K562 (cell line): ENCODE measurements around the gene SEMA3A. TPM values are rescaled to one million over a fixed set of nuclear protein-coding genes. Genes with fewer than 3 reads are reported as not detected.

Source experiments
- ATAC-seq: fragments of 200-7000 bp; cut with Tn5 transposase; 3 replicates; pipeline ENCODE4 v1.9.1; 2020; ENCODE audit warnings: moderate library complexity
- BruUV-seq: library from RNA; stranded (reverse); fragments of 400-500 nt; replicated peaks from 2 replicates; lab custom pipeline; 2021; lab: Mats Ljungman, UMichigan
- CTCF ChIA-PET: fragments of 300-600 bp; formaldehyde crosslinking; extraction: SDS; loops from one replicate; lab custom pipeline; 2021; ENCODE audit warnings: low intra/inter-chr PET ratio; lab: Yijun Ruan, JAX
- POLR2A ChIA-PET: fragments of 300-600, 350-650 bp; sonication (Branson Sonifier 250); formaldehyde crosslinking; extraction: SDS; loops from one replicate; lab custom pipeline; 2021; ENCODE audit warnings: antibody characterized with exemption, inconsistent platforms; lab: Yijun Ruan, JAX
- DNase-seq, 4 experiments: peaks; one replicate each; pipeline versions ENCODE4 v3.0.0 to v3.0.0-alpha.2; 2011 to 2018; ENCODE audit warnings: low spot score in 3 of 4, mixed read lengths in 3 of 4; ENCODE audit errors: extremely low read depth in 1 of 4
- FAIRE-seq: peaks from 2 replicates; lab custom pipeline; 2011; peaks lifted over from hg19 to GRCh38; lab: Jason Lieb, UNC
- H2AFZ ChIP-seq: 2 replicates; pipeline ENCODE4 v1.6.0; 2011; ENCODE audit warnings: low read depth, low read length, control low read depth, inconsistent platforms
- H3K27ac ChIP-seq: fragments of 200-600 bp; 3 replicates; pipeline ENCODE4 v1.8.0; 2011; ENCODE audit warnings: low read depth, mild to moderate bottlenecking, control low read depth, inconsistent platforms, low read length, moderate library complexity, mixed read lengths; ENCODE audit errors: extremely low read depth
- H3K27me3 ChIP-seq, 2 experiments: fragments of 300-600 bp in 1 of 2; 2 replicates in 1 of 2; 3 replicates in 1 of 2; pipeline versions ENCODE4 v1.6.0 to v1.8.0; 2011; ENCODE audit warnings: inconsistent platforms in 2 of 2, low read length in 2 of 2, mild to moderate bottlenecking in 1 of 2, mixed read lengths in 1 of 2, moderate library complexity in 1 of 2; ENCODE audit not compliant: control insufficient read depth in 2 of 2, insufficient read depth in 2 of 2
- H3K36me3 ChIP-seq: fragments of 300-600 bp; 3 replicates; pipeline ENCODE4 v1.8.0; 2011; ENCODE audit warnings: mild to moderate bottlenecking, low read length, inconsistent platforms; ENCODE audit not compliant: control insufficient read depth, insufficient read depth
- H3K4me1 ChIP-seq, 2 experiments: fragments of 200-600 bp in 1 of 2; replicated peaks in 1 of 2; 2 replicates in 1 of 2; 3 replicates in 1 of 2; pipeline versions ENCODE4 v1.5.1 to v1.8.0; 2011; ENCODE audit warnings: inconsistent platforms in 2 of 2, low read length in 2 of 2, mild to moderate bottlenecking in 1 of 2, mixed read lengths in 1 of 2, moderate library complexity in 1 of 2; ENCODE audit not compliant: control insufficient read depth in 2 of 2, insufficient read depth in 2 of 2
- H3K4me2 ChIP-seq: 2 replicates; pipeline ENCODE4 v1.6.1; 2011; ENCODE audit warnings: low read length, control low read depth, inconsistent platforms, mixed read lengths; ENCODE audit not compliant: insufficient read depth
- H3K4me3 ChIP-seq: fragments of 200-600 bp; sonication (generic), shearing (Covaris generic); 2 replicates; pipeline ENCODE4 v1.5.1; 2016; ENCODE audit warnings: control low read depth, inconsistent platforms
- H3K79me2 ChIP-seq: fragments of 200-600 bp; 3 replicates; pipeline ENCODE4 v1.8.0; 2011; ENCODE audit warnings: low read length, inconsistent platforms; ENCODE audit not compliant: control insufficient read depth, insufficient read depth
- H3K9ac ChIP-seq, 2 experiments: 2 replicates each; pipeline versions ENCODE4 v1.6.0 to v1.6.1; 2011; ENCODE audit warnings: low read depth in 2 of 2, low read length in 2 of 2, control low read depth in 1 of 2, inconsistent platforms in 1 of 2, mild to moderate bottlenecking in 1 of 2, mixed read lengths in 1 of 2; ENCODE audit not compliant: insufficient read depth in 1 of 2
- H3K9me1 ChIP-seq: one replicate; pipeline ENCODE4 v1.6.0; 2011; ENCODE audit warnings: inconsistent platforms, mild to moderate bottlenecking, low read length, moderate library complexity; ENCODE audit not compliant: control insufficient read depth, insufficient read depth
- H3K9me3 ChIP-seq: replicated peaks from 2 replicates; pipeline ENCODE4 v1.5.1; 2011; ENCODE audit warnings: low read depth, low read length, inconsistent platforms; ENCODE audit not compliant: control insufficient read depth, insufficient read depth
- H4K20me1 ChIP-seq: replicated peaks from 2 replicates; pipeline ENCODE4 v1.6.1; 2011; ENCODE audit warnings: low read length, inconsistent platforms, mixed read lengths; ENCODE audit not compliant: control insufficient read depth, insufficient read depth
- CREBBP ChIP-seq: IDR thresholded peaks from one replicate; pipeline ENCODE4 v1.6.1; 2012; ENCODE audit warnings: low read depth, mild to moderate bottlenecking, control low read depth, inconsistent platforms, low read length
- ELF4 ChIP-seq: fragments of 450-650 bp; formaldehyde crosslinking; IDR thresholded peaks from 2 replicates; pipeline ENCODE4 v1.4.0; 2022; ENCODE audit warnings: missing genetic modification characterization
- ETS2 ChIP-seq: IDR thresholded peaks from 2 replicates; pipeline ENCODE4 v1.6.1; 2016; ENCODE audit warnings: borderline replicate concordance, missing genetic modification characterization, mild to moderate bottlenecking, moderate library complexity, missing compliant biosample characterization; ENCODE audit not compliant: poor library complexity, severe bottlenecking
- FOXA1 ChIP-seq: fragments of 450-650 bp; IDR thresholded peaks from 2 replicates; pipeline ENCODE4 v1.6.1; 2016; ENCODE audit warnings: mild to moderate bottlenecking, borderline replicate concordance
- FOXJ3 ChIP-seq: sonication (generic); formaldehyde crosslinking; IDR thresholded peaks from 2 replicates; pipeline ENCODE4 v1.4.0; 2020; ENCODE audit warnings: mild to moderate bottlenecking, missing genetic modification reagents
- GATAD2A ChIP-seq: fragments of 450-650 bp; IDR thresholded peaks from 2 replicates; pipeline ENCODE4 v1.6.1; 2017
- MAFK ChIP-seq: IDR thresholded peaks from 2 replicates; pipeline ENCODE4 v1.6.1; 2011; ENCODE audit warnings: low read length, improper control_type of control experiment
- MITF ChIP-seq: IDR thresholded peaks from 2 replicates; pipeline ENCODE4 v1.6.1; 2014; ENCODE audit warnings: antibody characterized with exemption
- NEUROD1 ChIP-seq: fragments of 150-350 bp; IDR thresholded peaks from 2 replicates; pipeline ENCODE4 v1.6.1; 2014; ENCODE audit warnings: borderline replicate concordance, low read length, low read depth; ENCODE audit not compliant: partially characterized antibody
- POLR2AphosphoS2 ChIP-seq: IDR thresholded peaks from 2 replicates; pipeline ENCODE4 v1.6.1; 2012; ENCODE audit warnings: low read length, improper control_type of control experiment
- POU5F1 ChIP-seq: fragments of 150-350 bp; IDR thresholded peaks from 2 replicates; pipeline ENCODE4 v1.6.1; 2014; ENCODE audit warnings: borderline replicate concordance, low read length, low read depth, mild to moderate bottlenecking; ENCODE audit not compliant: partially characterized antibody
- PPARD ChIP-seq: fragments of 250-450 bp; sonication (Bioruptor Pico); IDR thresholded peaks from 2 replicates; pipeline ENCODE4 v1.8.0; 2022; ENCODE audit warnings: inconsistent platforms, mild to moderate bottlenecking, moderate library complexity
- RB1 ChIP-seq: fragments of 450-650 bp; IDR thresholded peaks from 2 replicates; pipeline ENCODE4 v1.6.1; 2017; ENCODE audit warnings: low read depth, mild to moderate bottlenecking
- RBM34 ChIP-seq: fragments of 200-400 bp; formaldehyde crosslinking; IDR thresholded peaks from 2 replicates; pipeline ENCODE4 v1.6.1; 2018; ENCODE audit warnings: low read length, borderline replicate concordance; ENCODE audit not compliant: insufficient read depth
- SP1 ChIP-seq: sonication (generic); formaldehyde crosslinking; IDR thresholded peaks from 2 replicates; pipeline ENCODE4 v1.8.1; 2022; ENCODE audit warnings: mild to moderate bottlenecking, missing genetic modification reagents
- SREBF1 ChIP-seq: fragments of 150-350 bp; IDR thresholded peaks from 2 replicates; pipeline ENCODE4 v1.6.1; 2014; ENCODE audit warnings: antibody characterized with exemption, low read depth, low read length, borderline replicate concordance
- TRIM28 ChIP-seq: fragments of 450-650 bp; IDR thresholded peaks from 2 replicates; pipeline ENCODE4 v1.6.1; 2017
- WHSC1 ChIP-seq: IDR thresholded peaks from one replicate; pipeline ENCODE4 v1.6.1; 2012; ENCODE audit warnings: low read length, control low read depth, inconsistent platforms
- ZNF253 ChIP-seq: fragments of 250-450 bp; sonication (Bioruptor Pico); conservative IDR thresholded peaks from 2 replicates; pipeline ENCODE4 v1.6.1; 2021; ENCODE audit warnings: mild to moderate bottlenecking
- ZSCAN32 ChIP-seq: fragments of 450-650 bp; formaldehyde crosslinking; IDR thresholded peaks from 2 replicates; pipeline ENCODE4 v1.4.0; 2020; ENCODE audit warnings: mild to moderate bottlenecking, moderate library complexity
- WGBS: fragments of 100-300 bp; shearing (Covaris generic); methylation state at CpG from one replicate; pipeline ENCODE4 v1.1.6; 2016; ENCODE audit warnings: low coverage, mixed read lengths; ENCODE audit not compliant: insufficient coverage; ENCODE audit errors: missing lambda C conversion rate; 5-methylcytosine and 5-hydroxymethylcytosine counted together
- in situ Hi-C: fragments of 300-500 bp; cut with MboI; formaldehyde crosslinking; loops from 4 replicates; pipeline ENCODE4 v1.15.0; 2018; ENCODE audit warnings: inconsistent platforms, mixed read lengths
- intact Hi-C: fragments of 100-400 bp; cut with micrococcal nuclease; formaldehyde crosslinking; loops from 2 replicates; pipeline ENCODE4 v1.14.2; 2022
- polyA plus RNA-seq, 8 experiments: library from polyadenylated mRNA; depleted of rRNA in 4 of 8; stranded (reverse) in 5 of 8; unstranded in 3 of 8; fragments of >200 nt; fragmentation: Nextera tagmentation in 2 of 8; fragmentation: Illumina TruSeq in 1 of 8; extraction: Ambion mirVana in 2 of 8; extraction: Trizol in 1 of 8; gene quantifications; 2 replicates each; pipeline versions ENCODE4 v1.2.1 to v1.2.3, GENCODE V29; 2011 to 2014; ENCODE audit warnings: inconsistent platforms in 1 of 8, missing spikeins in 1 of 8
- total RNA-seq, 7 experiments: library from RNA; depleted of rRNA in 6 of 7; stranded (reverse); fragments of >200 nt in 6 of 7; fragmentation: Illumina TruSeq in 2 of 7; extraction: Trizol in 2 of 7; gene quantifications; 2 replicates each; pipeline versions ENCODE4 v1.2.1 to v1.2.3, GENCODE V29; 2011 to 2021; ENCODE audit warnings: low replicate concordance in 1 of 7

SEMA3A gene
- total and polyA plus RNA-seq, 9 of the 15 experiments (the other 6 are each of a cell fraction or from before 2014, with no cell fraction given), result 0.36 to 3.0 (median 1.1) TPM

GRCh38 chr7:84110400-84110799 lies 84.2 kb downstream of the SEMA3A start:
- Histone ChIP-seq H3K4me3 (no peak overlapping the region), H3K27ac (no peak overlapping the region), H3K4me2 (no peak overlapping the region), H2AFZ (no peak overlapping the region), H3K36me3 (no peaks in the 10 kb centered on the region), H3K9ac (no peak overlapping the region), H4K20me1 (no peaks in the 10 kb centered on the region), H3K9me1 (no peaks in the 10 kb centered on the region), H3K27me3 (no peaks in the 10 kb centered on the region), H3K4me1 (no peaks in the 10 kb centered on the region), H3K79me2 (no peaks in the 10 kb centered on the region), H3K9me3 (no peaks in the 10 kb centered on the region)
- 16% methylated on average over 3 of the region's 3 CpGs for WGBS
- intact Hi-C loops, result no loop called here
- DNase-seq, result no peak
- ATAC-seq, result no peak
- in situ Hi-C loops, result no loop called here
- CTCF ChIA-PET, result no interaction called here
- POLR2A ChIA-PET, result no interaction called here
- TF ChIP-seq ZSCAN32 (CRISPR knock-in tag) (no peak), SP1 (no peak), PPARD (no peak), SREBF1 (no peak), MAFK (no peak), CREBBP (no peak), ETS2 (tag) (no peak), ZNF253 (no peak), WHSC1 (no peak), POLR2AphosphoS2 (no peak), POU5F1 (no peak), FOXJ3 (CRISPR knock-in tag) (no peak), ELF4 (CRISPR knock-in tag) (no peak), RB1 (no peak), FOXA1 (no peak), NEUROD1 (no peak), MITF (no peak), GATAD2A (no peak), TRIM28 (no peak), RBM34 (no peak)
- no TSS peak for BruUV-seq
- no peak for FAIRE-seq
